GM23248 (cell line): ENCODE results near the gene ARMH3. TPM values are rescaled to one million over a fixed set of nuclear protein-coding genes. Genes with fewer than 3 reads are reported as not detected.

Source experiments
- DNase-seq: peaks from one replicate; pipeline ENCODE4 v3.0.0-alpha.2; 2015
- H2AFZ ChIP-seq: fragments of 200-600 bp; sonication (generic); 2 replicates; pipeline ENCODE4 v1.6.1; 2016; ENCODE audit warnings: antibody characterized with exemption
- H3F3A ChIP-seq: fragments of 200-600 bp; sonication (generic); 2 replicates; pipeline ENCODE4 v1.6.1; 2016; ENCODE audit warnings: mild to moderate bottlenecking, antibody characterized with exemption, mixed run types; ENCODE audit not compliant: insufficient read depth
- H3K27ac ChIP-seq: fragments of 200-600 bp; sonication (generic); 2 replicates; pipeline ENCODE4 v1.5.1; 2016; ENCODE audit warnings: mild to moderate bottlenecking
- H3K27me3 ChIP-seq: fragments of 200-600 bp; sonication (generic); replicated peaks from 2 replicates; pipeline ENCODE4 v1.6.1; 2016; ENCODE audit warnings: mild to moderate bottlenecking; ENCODE audit not compliant: insufficient read depth
- H3K36me3 ChIP-seq: fragments of 200-600 bp; sonication (generic); 2 replicates; pipeline ENCODE4 v1.6.1; 2016; ENCODE audit warnings: low read depth, mild to moderate bottlenecking
- H3K4me1 ChIP-seq: fragments of 200-600 bp; sonication (generic); 2 replicates; pipeline ENCODE4 v1.6.1; 2016; ENCODE audit warnings: mild to moderate bottlenecking; ENCODE audit not compliant: insufficient read depth
- H3K4me2 ChIP-seq: fragments of 200-600 bp; sonication (generic); one replicate; pipeline ENCODE4 v1.6.1; 2016; ENCODE audit warnings: mild to moderate bottlenecking; ENCODE audit not compliant: unreplicated experiment
- H3K4me3 ChIP-seq: fragments of 200-600 bp; sonication (generic); 2 replicates; pipeline ENCODE4 v1.5.1; 2016; ENCODE audit warnings: mild to moderate bottlenecking
- H3K79me2 ChIP-seq: fragments of 200-600 bp; sonication (generic); 2 replicates; pipeline ENCODE4 v1.6.1; 2016; ENCODE audit warnings: mild to moderate bottlenecking; ENCODE audit not compliant: insufficient read depth
- H3K9ac ChIP-seq: fragments of 200-600 bp; sonication (generic); 2 replicates; pipeline ENCODE4 v1.6.1; 2016; ENCODE audit warnings: mild to moderate bottlenecking
- H3K9me2 ChIP-seq: fragments of 200-600 bp; sonication (generic); 2 replicates; pipeline ENCODE4 v1.6.1; 2016; ENCODE audit warnings: mixed run types, mild to moderate bottlenecking, moderate library complexity; ENCODE audit not compliant: insufficient read depth
- H3K9me3 ChIP-seq: fragments of 200-600 bp; sonication (generic); one replicate; pipeline ENCODE4 v1.6.1; 2017; ENCODE audit warnings: low read depth
- H4K20me1 ChIP-seq: fragments of 200-600 bp; sonication (generic); 2 replicates; pipeline ENCODE4 v1.6.0; 2016; ENCODE audit not compliant: insufficient read depth
- EZH2 ChIP-seq: fragments of 200-600 bp; sonication (generic); IDR thresholded peaks from 2 replicates; pipeline ENCODE4 v1.6.1; 2018; ENCODE audit warnings: antibody characterized with exemption, mild to moderate bottlenecking; ENCODE audit not compliant: insufficient read depth, poor library complexity, severe bottlenecking
- EZH2phosphoT487 ChIP-seq: fragments of 200-600 bp; sonication (generic); IDR thresholded peaks from 2 replicates; pipeline ENCODE4 v1.6.1; 2018; ENCODE audit warnings: antibody characterized with exemption, moderate library complexity, mild to moderate bottlenecking, low read depth; ENCODE audit not compliant: insufficient read depth
- WGBS, 2 experiments: methylation state at CpG; one replicate each; pipeline ENCODE4 v1.1.6; 2015 to 2017; ENCODE audit warnings: low lambda C conversion rate in 2 of 2, low coverage in 1 of 2; ENCODE audit errors: missing lambda C conversion rate in 2 of 2; 5-methylcytosine and 5-hydroxymethylcytosine counted together
- in situ Hi-C: fragments of 300-500 bp; cut with MboI; formaldehyde crosslinking; loops from 2 replicates; pipeline ENCODE4 v1.15.0; 2020
- polyA plus RNA-seq: library from polyadenylated mRNA; unstranded; fragments of >200 nt; fragmentation: Nextera tagmentation; extraction: Ambion mirVana; gene quantifications from 2 replicates; pipeline ENCODE4 v1.2.1, GENCODE V29; 2016
- total RNA-seq: library from RNA; depleted of rRNA; stranded (reverse); fragments of >200 nt; shearing (Covaris generic); gene quantifications from 2 replicates; pipeline ENCODE4 v1.2.3, GENCODE V29; 2014

Gene ARMH3
- total and polyA plus RNA-seq, 2 experiments from 2014 or later: 9.0 to 9.5 TPM

- Histone ChIP-seq H2AFZ (no peak overlapping the region), H3K9ac (no peak overlapping the region), H3K27me3 (no peaks in the 10 kb centered on the region), H4K20me1 (no peaks in the 10 kb centered on the region), H3K27ac (no peak overlapping the region), H3K9me2 (no peaks in the 10 kb centered on the region), H3K79me2 (no peaks in the 10 kb centered on the region), H3F3A (no peaks in the 10 kb centered on the region), H3K4me1 (no peaks in the 10 kb centered on the region), H3K9me3 (no peaks in the 10 kb centered on the region), H3K36me3 (no peaks in the 10 kb centered on the region), H3K4me2 (no peak overlapping the region), H3K4me3 (no peak overlapping the region)
- in situ Hi-C loops: no loop called here
- DNase-seq: no peak
- WGBS, 2 experiments: 98 to 100% methylated on average over 2 of the region's 2 CpGs
- TF ChIP-seq EZH2 (no peak), EZH2phosphoT487 (no peak)
Measured at GRCh38 chr10:101837748-101838147, 218.2 kb downstream of the ARMH3 start.

GRCh38 chr10:101835362-101835761, 220.6 kb downstream of the ARMH3 start:
- 95 to 98% methylated on average over 3 to 4 of the region's 4 CpGs for WGBS, 2 experiments
- Histone ChIP-seq H3K4me2 (no peak overlapping the region), H3K9me2 (no peaks in the 10 kb centered on the region), H3K9me3 (no peaks in the 10 kb centered on the region), H3K79me2 (no peaks in the 10 kb centered on the region), H3K36me3 (no peaks in the 10 kb centered on the region), H3K9ac (no peak overlapping the region), H3K4me3 (no peak overlapping the region), H3K27me3 (no peaks in the 10 kb centered on the region), H3K27ac (no peak overlapping the region), H2AFZ (no peak overlapping the region), H3K4me1 (no peaks in the 10 kb centered on the region), H4K20me1 (no peaks in the 10 kb centered on the region), H3F3A (0 out of 2 replicates have a peak, but pooled peaks cover 10% of the 10 kb centered on the region)
- no peak for DNase-seq
- in situ Hi-C loops: no loop called here
- no peak for TF ChIP-seq EZH2
- TF ChIP-seq EZH2phosphoT487: no peak

GRCh38 chr10:101834341-101834740, 221.6 kb downstream of the ARMH3 start:
- WGBS, 2 experiments: 94 to 96% methylated on average over 5 to 8 of the region's 8 CpGs
- Histone ChIP-seq H2AFZ (no peak overlapping the region), H3K79me2 (no peaks in the 10 kb centered on the region), H3K9ac (no peak overlapping the region), H3K4me2 (no peak overlapping the region), H3F3A (0 out of 2 replicates have a peak, but pooled peaks cover 10% of the 10 kb centered on the region), H3K36me3 (no peaks in the 10 kb centered on the region), H3K27me3 (no peaks in the 10 kb centered on the region), H4K20me1 (no peaks in the 10 kb centered on the region), H3K4me1 (0 out of 2 replicates have a peak, but pooled peaks cover 4% of the 10 kb centered on the region), H3K4me3 (no peak overlapping the region), H3K9me3 (no peaks in the 10 kb centered on the region), H3K27ac (no peak overlapping the region), H3K9me2 (no peaks in the 10 kb centered on the region)
- in situ Hi-C loops: no loop called here
- TF ChIP-seq EZH2: no peak
- no peak for DNase-seq

GRCh38 chr10:101833466-101833865, 222.5 kb downstream of the ARMH3 start:
- Histone ChIP-seq H2AFZ (no peak overlapping the region), H3K36me3 (no peaks in the 10 kb centered on the region), H3K9me3 (no peaks in the 10 kb centered on the region), H3K27me3 (no peaks in the 10 kb centered on the region), H3K4me2 (no peak overlapping the region), H3K79me2 (no peaks in the 10 kb centered on the region), H3K4me1 (0 out of 2 replicates have a peak, but pooled peaks cover 4% of the 10 kb centered on the region), H3F3A (0 out of 2 replicates have a peak, but pooled peaks cover 10% of the 10 kb centered on the region), H3K4me3 (no peak overlapping the region), H3K9me2 (no peaks in the 10 kb centered on the region), H4K20me1 (no peaks in the 10 kb centered on the region), H3K9ac (no peak overlapping the region), H3K27ac (no peak overlapping the region)
- TF ChIP-seq EZH2 (no peak), EZH2phosphoT487 (no peak)
- 73 to 81% methylated on average over 1 of the region's 1 CpG for WGBS, 2 experiments
- DNase-seq: no peak
- in situ Hi-C loops: no loop called here

- 24 to 33% methylated on average over 3 to 4 of the region's 4 CpGs for WGBS, 2 experiments
- Histone ChIP-seq H3K9me3 (no peaks in the 10 kb centered on the region), H3K4me3 (no peak overlapping the region), H2AFZ (no peak overlapping the region), H3K9ac (no peak overlapping the region), H3K79me2 (no peaks in the 10 kb centered on the region), H3K36me3 (no peaks in the 10 kb centered on the region), H3K9me2 (no peaks in the 10 kb centered on the region), H3K4me2 (no peak overlapping the region), H3K4me1 (0 out of 2 replicates have a peak, but pooled peaks cover 4% of the 10 kb centered on the region), H3F3A (0 out of 2 replicates have a peak, but pooled peaks cover 10% of the 10 kb centered on the region), H3K27ac (no peak overlapping the region), H4K20me1 (no peaks in the 10 kb centered on the region), H3K27me3 (no peaks in the 10 kb centered on the region)
- no peak for DNase-seq
- in situ Hi-C loops: no loop called here
- no peak for TF ChIP-seq EZH2
- no peak for TF ChIP-seq EZH2phosphoT487
Measured at GRCh38 chr10:101832325-101832771, 223.6 kb downstream of the ARMH3 start.
